ENCODE measurements around the gene CHTF18.

- TF ChIP-seq, protein P1, sequence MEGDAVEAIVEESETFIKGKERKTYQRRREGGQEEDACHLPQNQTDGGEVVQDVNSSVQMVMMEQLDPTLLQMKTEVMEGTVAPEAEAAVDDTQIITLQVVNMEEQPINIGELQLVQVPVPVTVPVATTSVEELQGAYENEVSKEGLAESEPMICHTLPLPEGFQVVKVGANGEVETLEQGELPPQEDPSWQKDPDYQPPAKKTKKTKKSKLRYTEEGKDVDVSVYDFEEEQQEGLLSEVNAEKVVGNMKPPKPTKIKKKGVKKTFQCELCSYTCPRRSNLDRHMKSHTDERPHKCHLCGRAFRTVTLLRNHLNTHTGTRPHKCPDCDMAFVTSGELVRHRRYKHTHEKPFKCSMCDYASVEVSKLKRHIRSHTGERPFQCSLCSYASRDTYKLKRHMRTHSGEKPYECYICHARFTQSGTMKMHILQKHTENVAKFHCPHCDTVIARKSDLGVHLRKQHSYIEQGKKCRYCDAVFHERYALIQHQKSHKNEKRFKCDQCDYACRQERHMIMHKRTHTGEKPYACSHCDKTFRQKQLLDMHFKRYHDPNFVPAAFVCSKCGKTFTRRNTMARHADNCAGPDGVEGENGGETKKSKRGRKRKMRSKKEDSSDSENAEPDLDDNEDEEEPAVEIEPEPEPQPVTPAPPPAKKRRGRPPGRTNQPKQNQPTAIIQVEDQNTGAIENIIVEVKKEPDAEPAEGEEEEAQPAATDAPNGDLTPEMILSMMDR (tag by site-specific recombination; IDR thresholded peaks at IDR 0.05), result no peak
- TF ChIP-seq ZNF274 (IDR thresholded peaks at IDR 0.05; ENCODE audit: low read length) (no peak), ZNF274 (tag by site-specific recombination; IDR thresholded peaks at IDR 0.05; ENCODE audit: borderline replicate concordance) (no peak), TCF7L2 (IDR thresholded peaks at IDR 0.05; ENCODE audit: borderline replicate concordance, low read depth, low read length) (no peak), ZFP41 (tag by site-specific recombination; IDR thresholded peaks at IDR 0.05; ENCODE audit: borderline replicate concordance) (no peak), ZBTB7A (tag by site-specific recombination; IDR thresholded peaks at IDR 0.05; ENCODE audit: low read depth) (no peak), ZNF558 (tag by site-specific recombination; IDR thresholded peaks at IDR 0.05) (no peak), ZNF362 (tag by site-specific recombination; IDR thresholded peaks at IDR 0.05) (no peak)
- TF ChIP-seq, protein P2, sequence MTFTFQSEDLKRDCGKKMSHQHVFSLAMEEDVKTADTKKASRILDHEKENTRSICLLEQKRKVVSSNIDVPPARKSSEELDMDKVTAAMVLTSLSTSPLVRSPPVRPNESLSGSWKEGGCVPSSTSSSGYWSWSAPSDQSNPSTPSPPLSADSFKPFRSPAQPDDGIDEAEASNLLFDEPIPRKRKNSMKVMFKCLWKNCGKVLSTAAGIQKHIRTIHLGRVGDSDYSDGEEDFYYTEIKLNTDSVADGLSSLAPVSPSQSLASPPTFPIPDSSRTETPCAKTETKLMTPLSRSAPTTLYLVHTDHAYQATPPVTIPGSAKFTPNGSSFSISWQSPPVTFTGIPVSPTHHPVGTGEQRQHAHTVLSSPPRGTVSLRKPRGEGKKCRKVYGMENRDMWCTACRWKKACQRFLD (tag by site-specific recombination; IDR thresholded peaks at IDR 0.05), result no peak
Observed at GRCh38 chr16:759110-759910, 29.1 kb upstream of the CHTF18 start.
